PFSK-1 (cell line): ENCODE results near the gene RTP3.

Experiments
- FOXP2 ChIP-seq: optimal IDR thresholded peaks from 2 replicates; pipeline ENCODE3; 2011; ENCODE audit warnings: borderline replicate concordance, control low read depth, inconsistent platforms; ENCODE audit not compliant: insufficient read depth; ENCODE audit errors: extremely low read length, extremely low read depth
- POLR2AphosphoS5 ChIP-seq: IDR thresholded peaks from 2 replicates; pipeline ENCODE4 v1.6.1; 2012; ENCODE audit warnings: low read depth, mild to moderate bottlenecking, control low read depth, low read length, moderate library complexity
- SIN3A ChIP-seq: IDR thresholded peaks from 2 replicates; pipeline ENCODE4 v1.6.1; 2012; ENCODE audit warnings: mild to moderate bottlenecking, low read length, moderate library complexity, borderline replicate concordance; ENCODE audit not compliant: insufficient read depth
- TAF1 ChIP-seq: IDR thresholded peaks from 2 replicates; pipeline ENCODE4 v1.6.1; 2012; ENCODE audit warnings: low read length, control low read depth, borderline replicate concordance; ENCODE audit not compliant: insufficient read depth
- TF ChIP-seq, protein P1 (sequence below), 2 experiments: IDR thresholded peaks; 2 replicates each; pipeline versions ENCODE4 v1.6.1 to v1.8.0; 2011 to 2012; ENCODE audit warnings: low read depth in 2 of 2, low read length in 2 of 2, control low read depth in 1 of 2, inconsistent platforms in 1 of 2, mild to moderate bottlenecking in 1 of 2, moderate library complexity in 1 of 2; ENCODE audit not compliant: insufficient read depth in 1 of 2

DNA sequence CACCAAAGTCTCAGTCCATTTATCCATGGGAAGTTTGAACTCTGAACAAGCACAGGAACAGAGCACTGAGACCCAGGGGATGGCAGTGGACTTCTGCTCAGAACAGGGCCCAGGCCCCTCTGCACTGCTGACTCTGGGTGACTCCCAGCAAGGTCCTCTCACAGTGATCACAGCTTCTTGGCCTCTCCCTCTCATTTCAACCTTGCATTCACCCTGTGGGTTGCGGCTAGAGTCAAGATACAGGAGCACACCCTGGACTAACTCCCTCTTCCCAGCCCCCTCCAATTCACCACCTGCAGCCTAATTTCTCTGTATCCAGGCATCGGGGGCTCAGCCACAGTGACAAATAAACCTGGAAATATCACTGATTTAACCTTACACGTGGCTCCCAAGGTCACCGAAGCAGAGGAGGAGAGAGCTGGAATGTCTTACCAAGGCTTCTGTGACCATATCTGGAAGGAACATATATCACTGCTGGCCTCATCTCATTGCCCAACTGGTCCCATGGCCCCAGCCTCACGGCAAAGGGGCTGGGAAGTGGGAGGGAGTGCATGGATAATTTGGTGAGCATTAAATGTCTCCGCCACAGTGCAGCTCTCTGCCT, 1.2 kb downstream of the RTP3 start:
- TF ChIP-seq, protein P1, sequence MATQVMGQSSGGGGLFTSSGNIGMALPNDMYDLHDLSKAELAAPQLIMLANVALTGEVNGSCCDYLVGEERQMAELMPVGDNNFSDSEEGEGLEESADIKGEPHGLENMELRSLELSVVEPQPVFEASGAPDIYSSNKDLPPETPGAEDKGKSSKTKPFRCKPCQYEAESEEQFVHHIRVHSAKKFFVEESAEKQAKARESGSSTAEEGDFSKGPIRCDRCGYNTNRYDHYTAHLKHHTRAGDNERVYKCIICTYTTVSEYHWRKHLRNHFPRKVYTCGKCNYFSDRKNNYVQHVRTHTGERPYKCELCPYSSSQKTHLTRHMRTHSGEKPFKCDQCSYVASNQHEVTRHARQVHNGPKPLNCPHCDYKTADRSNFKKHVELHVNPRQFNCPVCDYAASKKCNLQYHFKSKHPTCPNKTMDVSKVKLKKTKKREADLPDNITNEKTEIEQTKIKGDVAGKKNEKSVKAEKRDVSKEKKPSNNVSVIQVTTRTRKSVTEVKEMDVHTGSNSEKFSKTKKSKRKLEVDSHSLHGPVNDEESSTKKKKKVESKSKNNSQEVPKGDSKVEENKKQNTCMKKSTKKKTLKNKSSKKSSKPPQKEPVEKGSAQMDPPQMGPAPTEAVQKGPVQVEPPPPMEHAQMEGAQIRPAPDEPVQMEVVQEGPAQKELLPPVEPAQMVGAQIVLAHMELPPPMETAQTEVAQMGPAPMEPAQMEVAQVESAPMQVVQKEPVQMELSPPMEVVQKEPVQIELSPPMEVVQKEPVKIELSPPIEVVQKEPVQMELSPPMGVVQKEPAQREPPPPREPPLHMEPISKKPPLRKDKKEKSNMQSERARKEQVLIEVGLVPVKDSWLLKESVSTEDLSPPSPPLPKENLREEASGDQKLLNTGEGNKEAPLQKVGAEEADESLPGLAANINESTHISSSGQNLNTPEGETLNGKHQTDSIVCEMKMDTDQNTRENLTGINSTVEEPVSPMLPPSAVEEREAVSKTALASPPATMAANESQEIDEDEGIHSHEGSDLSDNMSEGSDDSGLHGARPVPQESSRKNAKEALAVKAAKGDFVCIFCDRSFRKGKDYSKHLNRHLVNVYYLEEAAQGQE (IDR thresholded peaks at IDR 0.05; ENCODE audit: insufficient read depth in 1 of 2, low read depth in 2 of 2, low read length in 2 of 2): no peak
- TF ChIP-seq TAF1: no peak
- no peak for TF ChIP-seq POLR2AphosphoS5
- TF ChIP-seq FOXP2: no peak
- TF ChIP-seq SIN3A: no peak
